ENCODE results near the gene INF2. TPM values are rescaled to one million over a fixed set of nuclear protein-coding genes. Genes with fewer than 3 reads are reported as not detected.

INF2 gene
- total RNA-seq, 1 experiment from 2014 or later, result 70.8 TPM

DNA sequence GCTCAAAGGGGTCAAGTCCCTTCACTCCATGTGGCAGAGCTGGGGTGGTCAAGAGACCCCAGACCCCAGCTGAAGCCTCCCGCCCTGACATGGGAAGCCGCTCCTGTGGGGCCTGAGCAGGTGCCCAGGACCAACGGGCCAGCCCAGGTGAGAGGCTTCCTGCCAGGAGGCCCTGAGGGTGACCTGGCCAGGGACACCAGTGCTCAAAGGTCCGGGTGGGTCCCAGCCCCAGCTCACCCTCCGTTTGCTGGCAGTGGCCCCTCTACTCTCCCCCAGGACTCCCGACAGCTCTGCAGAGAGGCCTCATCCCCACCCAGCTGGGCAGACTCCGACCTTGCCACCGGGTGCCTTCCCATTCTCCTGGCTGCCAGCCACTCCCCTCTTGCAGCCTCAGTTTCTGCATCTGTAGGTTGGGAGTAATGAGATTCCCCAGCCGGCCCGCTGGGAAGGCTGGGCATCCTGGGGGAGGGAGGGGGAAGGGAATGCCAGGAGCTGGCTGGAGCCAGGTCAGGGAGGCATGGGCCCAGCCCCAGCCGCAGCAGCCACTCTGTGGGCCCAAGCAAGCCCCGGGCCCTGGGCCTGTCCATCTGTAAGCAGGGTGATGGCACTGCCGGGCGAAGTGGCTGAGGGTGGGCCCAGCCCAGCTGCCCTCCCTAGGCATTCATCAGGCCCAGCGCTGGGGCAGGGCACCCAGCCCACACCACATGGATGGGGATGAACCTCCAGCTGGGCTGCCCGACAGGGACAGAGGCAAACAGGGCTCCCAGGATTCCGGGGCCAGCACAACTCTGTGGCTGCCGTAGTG is 10.3 kb upstream of the INF2 start:
- H3K4me1 ChIP-seq, result peaks cover 72% of the 10 kb centered on the region
- H3K4me1 Mint-ChIP-seq (ENCODE audit: low read depth, unreplicated experiment), result peaks cover 43% of the 10 kb centered on the region
- H3K4me3 ChIP-seq (ENCODE audit: low read depth, low read length), result no peak overlapping the region
- no peak overlapping the region for H3K4me3 Mint-ChIP-seq (ENCODE audit: unreplicated experiment)
- no peaks in the 10 kb centered on the region for H3K27me3 Mint-ChIP-seq (ENCODE audit: insufficient read depth, unreplicated experiment)
- POLR2A ChIA-PET, result interaction anchor here (1.2 to 2.2 kb wide), 2 partner anchors 9 kb away, joined by 4 to 23 read pairs; no protein-coding TSS in a partner anchor
- H3K9me3 ChIP-seq, result no peaks in the 10 kb centered on the region
- no peaks in the 10 kb centered on the region for H3K36me3 ChIP-seq (ENCODE audit: control insufficient read depth, insufficient read depth, low read length)
- no peaks in the 10 kb centered on the region for H3K27me3 ChIP-seq (replicated peaks; ENCODE audit: control insufficient read depth, insufficient read depth, low read length)
- TF ChIP-seq, protein P1, sequence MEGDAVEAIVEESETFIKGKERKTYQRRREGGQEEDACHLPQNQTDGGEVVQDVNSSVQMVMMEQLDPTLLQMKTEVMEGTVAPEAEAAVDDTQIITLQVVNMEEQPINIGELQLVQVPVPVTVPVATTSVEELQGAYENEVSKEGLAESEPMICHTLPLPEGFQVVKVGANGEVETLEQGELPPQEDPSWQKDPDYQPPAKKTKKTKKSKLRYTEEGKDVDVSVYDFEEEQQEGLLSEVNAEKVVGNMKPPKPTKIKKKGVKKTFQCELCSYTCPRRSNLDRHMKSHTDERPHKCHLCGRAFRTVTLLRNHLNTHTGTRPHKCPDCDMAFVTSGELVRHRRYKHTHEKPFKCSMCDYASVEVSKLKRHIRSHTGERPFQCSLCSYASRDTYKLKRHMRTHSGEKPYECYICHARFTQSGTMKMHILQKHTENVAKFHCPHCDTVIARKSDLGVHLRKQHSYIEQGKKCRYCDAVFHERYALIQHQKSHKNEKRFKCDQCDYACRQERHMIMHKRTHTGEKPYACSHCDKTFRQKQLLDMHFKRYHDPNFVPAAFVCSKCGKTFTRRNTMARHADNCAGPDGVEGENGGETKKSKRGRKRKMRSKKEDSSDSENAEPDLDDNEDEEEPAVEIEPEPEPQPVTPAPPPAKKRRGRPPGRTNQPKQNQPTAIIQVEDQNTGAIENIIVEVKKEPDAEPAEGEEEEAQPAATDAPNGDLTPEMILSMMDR (IDR thresholded peaks at IDR 0.05; ENCODE audit: insufficient read depth in 1 of 2, low read depth in 1 of 2, low read length in 1 of 2, severe bottlenecking in 1 of 2, unreplicated experiment in 1 of 2), result no peak
- BruUV-seq (replicated peaks), result no TSS peak
- peak overlapping the region; percentile 93 for H3K27ac Mint-ChIP-seq (ENCODE audit: unreplicated experiment)
- CTCF ChIA-PET, result interaction anchor here (0.6 to 1.4 kb wide), 2 partner anchors 9 to 261 kb away, joined by 4 to 10 read pairs; no protein-coding TSS in a partner anchor
- intact Hi-C loops (cut with micrococcal nuclease; ENCODE audit: unreplicated experiment), result no loop called here
- DNase-seq, result no peak
- no peaks in the 10 kb centered on the region for H3K36me3 Mint-ChIP-seq (ENCODE audit: insufficient read depth, unreplicated experiment)
- no peaks in the 10 kb centered on the region for H3K9me3 Mint-ChIP-seq (ENCODE audit: unreplicated experiment)

DNA sequence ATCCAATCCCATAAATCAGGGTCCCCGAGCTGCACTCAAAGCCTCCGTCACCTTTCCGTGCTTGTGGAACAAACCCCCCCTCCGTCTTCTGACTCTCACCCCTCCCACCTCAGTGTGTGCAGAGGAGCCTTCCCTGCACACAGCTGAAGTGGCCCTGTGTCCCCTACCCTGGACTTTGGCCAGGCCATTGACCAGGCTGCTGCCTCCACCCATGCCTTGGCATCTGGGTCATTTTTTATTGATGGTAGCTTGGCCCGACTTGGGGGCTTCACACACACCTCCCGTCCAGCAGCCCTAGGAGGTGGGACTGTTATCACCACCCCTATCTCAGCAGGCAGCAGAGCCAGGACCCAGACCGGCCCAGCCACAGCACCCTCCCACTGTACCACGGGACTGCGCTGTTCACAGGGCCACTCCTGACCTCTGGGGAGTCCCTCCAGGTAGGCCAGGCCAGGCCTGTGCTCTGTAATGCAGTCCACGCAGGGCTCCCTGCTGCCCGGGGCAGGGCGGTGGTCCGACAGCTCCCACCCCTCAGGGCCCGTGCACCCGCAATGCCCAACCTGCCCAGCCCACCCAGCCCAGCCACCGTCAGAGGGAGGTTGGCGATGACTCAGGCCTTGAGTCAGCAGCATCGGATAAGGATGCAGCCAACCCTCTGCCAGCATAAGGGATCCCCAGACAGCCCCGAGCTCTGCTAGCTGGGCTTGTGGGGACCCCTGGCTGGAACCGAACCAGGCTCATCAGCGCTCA is 9.2 kb upstream of the INF2 start:
- no peak overlapping the region for H3K4me3 Mint-ChIP-seq (ENCODE audit: unreplicated experiment)

More for the DNA sequence above, 9.2 kb upstream of the INF2 start:
- Mint-ChIP-seq H3K9me3 (ENCODE audit: unreplicated experiment) (no peaks in the 10 kb centered on the region), H3K27me3 (ENCODE audit: insufficient read depth, unreplicated experiment) (no peaks in the 10 kb centered on the region), H3K27ac (ENCODE audit: unreplicated experiment) (peak overlapping the region; percentile 75), H3K36me3 (ENCODE audit: insufficient read depth, unreplicated experiment) (no peaks in the 10 kb centered on the region), H3K4me1 (ENCODE audit: low read depth, unreplicated experiment) (peaks cover 50% of the 10 kb centered on the region)
- ChIA-PET POLR2A (interaction anchor here (1.2 kb wide), 1 partner anchor 7 kb away, joined by 4 read pairs; no protein-coding TSS in a partner anchor), CTCF (no interaction called here)
- TF ChIP-seq, protein P1 (IDR thresholded peaks at IDR 0.05; ENCODE audit: insufficient read depth in 1 of 2, low read depth in 1 of 2, low read length in 1 of 2, severe bottlenecking in 1 of 2, unreplicated experiment in 1 of 2), result no peak
- no TSS peak for BruUV-seq (replicated peaks)
- H3K4me3 ChIP-seq (ENCODE audit: low read depth, low read length), result no peak overlapping the region
- no peaks in the 10 kb centered on the region for H3K36me3 ChIP-seq (ENCODE audit: control insufficient read depth, insufficient read depth, low read length)
- no peaks in the 10 kb centered on the region for H3K27me3 ChIP-seq (replicated peaks; ENCODE audit: control insufficient read depth, insufficient read depth, low read length)
- peaks cover 82% of the 10 kb centered on the region for H3K4me1 ChIP-seq
- no peak for DNase-seq
- intact Hi-C loops (cut with micrococcal nuclease; ENCODE audit: unreplicated experiment), result no loop called here
- H3K9me3 ChIP-seq, result no peaks in the 10 kb centered on the region
